HG03457 (cell line): ENCODE results near the gene AQP5.

Experiments
- ATAC-seq: cut with Tn5 transposase; IDR thresholded peaks from one replicate; pipeline ENCODE4 v1.9.1; 2021; ENCODE audit warnings: moderate number of reproducible peaks; ENCODE audit not compliant: unreplicated experiment

Gene AQP5

DNA sequence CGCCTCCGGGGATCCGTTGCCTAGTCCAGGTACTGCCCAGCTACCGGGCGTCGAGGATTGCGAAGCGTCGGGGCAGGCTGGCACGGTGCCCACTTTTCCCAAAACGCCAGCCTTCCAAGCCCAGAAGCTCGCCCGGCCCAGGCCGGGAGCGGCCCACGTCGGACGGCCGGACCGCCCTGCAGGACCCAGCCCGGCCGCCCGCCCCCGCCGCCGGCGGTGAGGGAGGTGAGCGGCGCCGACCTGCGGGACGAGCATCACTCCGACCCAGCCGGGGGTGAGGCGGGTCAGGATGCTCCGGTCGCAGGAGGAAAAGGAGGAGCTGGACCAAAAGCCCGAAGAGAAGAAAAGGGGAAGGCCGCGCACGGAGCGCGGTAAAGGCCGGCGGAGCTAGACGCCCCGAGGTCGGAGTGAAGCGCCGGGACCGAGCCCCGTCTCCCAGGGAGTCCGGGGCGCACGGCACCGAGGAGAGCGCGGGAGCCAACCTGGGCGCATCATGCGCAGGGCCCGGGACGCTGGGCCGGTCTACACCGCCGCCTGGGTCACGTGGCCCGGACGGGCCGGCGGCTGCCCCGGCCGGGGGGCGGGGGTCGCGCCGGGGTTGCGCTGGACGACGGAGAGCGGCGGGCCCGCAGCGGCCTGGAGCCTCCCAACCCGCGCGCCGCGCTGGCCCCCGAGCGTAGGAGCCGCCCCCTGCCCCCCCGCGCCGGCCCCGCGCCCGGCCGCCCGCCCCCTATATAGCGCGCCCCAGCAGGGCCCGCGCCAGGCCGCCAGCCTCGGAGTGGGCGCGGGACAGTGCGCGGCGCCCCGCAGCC is at the start of gene AQP5:
AQP5 (plus strand) TSS at position 762 of the 812 bp plus-strand sequence. CDS start 146 bp downstream, outside the sequence.
- no peak for ATAC-seq

DNA sequence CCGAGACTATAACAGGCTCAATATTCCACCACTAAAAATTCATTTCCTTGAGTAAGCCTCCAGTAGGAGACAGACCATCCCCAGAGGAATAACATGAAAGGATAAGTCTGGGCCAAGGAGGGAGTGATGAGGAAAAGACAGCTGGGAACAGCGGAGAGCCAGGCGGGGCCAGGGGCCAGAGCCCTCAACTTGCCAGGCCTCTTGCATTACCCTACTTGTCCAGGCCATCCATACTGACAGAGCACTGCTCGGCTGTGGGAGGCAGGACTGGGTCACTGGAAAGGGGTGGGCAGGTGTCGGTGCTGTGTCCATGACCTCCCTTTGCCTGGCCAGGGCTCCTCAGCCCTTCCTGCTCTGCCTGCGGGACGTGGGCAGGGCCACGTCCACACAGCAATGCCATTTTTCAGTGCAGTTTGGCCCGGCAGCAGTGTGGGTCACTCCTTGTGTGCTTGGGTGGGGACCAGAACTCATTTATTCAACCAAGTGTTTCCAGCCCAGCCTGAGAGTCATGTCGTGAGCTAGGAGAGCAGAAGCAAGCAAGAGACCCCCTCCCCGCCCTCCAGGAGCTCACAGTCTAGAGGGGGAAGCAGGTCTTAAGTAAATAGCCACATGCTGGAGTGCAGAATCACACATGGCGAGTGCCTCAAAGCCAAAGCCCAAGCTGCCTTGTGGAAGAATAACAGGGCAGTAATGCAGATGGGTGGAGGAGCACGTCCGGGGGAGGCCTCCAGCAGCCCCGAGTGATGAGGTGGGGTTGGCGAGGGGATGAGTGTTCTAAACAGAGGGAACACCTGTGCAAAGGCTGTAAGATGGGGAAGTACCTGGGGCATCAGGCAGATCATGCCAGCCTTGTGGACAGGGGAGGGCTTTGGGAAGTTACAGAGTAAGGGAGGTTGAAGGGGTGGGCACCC is 49.1 kb upstream of the AQP5 start:
- no peak for ATAC-seq

DNA sequence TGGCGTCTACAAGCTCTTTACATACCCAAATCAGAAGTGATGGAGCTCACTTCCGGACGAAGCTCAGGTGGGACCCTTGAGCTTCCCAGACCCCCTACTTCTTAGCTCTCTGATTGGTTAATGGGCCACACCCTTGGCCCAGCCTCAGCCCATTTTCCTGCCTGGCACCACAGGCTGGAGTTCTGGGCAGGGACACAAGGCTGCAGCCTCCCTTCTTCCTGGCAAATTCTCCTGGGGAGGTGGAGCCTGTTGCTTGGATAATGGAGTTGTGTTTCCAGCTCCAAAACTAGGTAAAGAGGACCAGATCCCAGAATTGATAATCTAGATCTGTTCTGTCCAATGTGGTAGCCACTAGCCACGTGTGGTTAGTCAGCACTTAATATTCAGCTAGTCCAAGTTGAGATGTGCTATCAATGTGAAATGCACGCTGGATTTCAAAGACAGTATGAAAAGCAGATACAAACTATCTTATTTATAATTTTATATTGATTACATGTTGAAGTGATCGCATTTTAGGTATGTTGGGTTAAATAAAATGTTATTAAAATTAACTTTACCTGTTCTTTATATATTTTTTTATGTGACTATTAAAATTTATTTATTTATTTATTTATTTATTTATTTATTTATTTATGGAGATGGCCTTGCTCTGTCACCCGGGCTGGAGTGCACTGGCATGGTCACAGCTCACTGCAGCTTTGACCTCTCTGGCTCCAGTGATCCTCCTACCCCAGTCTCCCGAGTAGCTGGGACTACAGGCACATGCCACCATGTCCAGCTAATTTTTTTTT is 45.3 kb upstream of the AQP5 start:
- no peak for ATAC-seq

DNA sequence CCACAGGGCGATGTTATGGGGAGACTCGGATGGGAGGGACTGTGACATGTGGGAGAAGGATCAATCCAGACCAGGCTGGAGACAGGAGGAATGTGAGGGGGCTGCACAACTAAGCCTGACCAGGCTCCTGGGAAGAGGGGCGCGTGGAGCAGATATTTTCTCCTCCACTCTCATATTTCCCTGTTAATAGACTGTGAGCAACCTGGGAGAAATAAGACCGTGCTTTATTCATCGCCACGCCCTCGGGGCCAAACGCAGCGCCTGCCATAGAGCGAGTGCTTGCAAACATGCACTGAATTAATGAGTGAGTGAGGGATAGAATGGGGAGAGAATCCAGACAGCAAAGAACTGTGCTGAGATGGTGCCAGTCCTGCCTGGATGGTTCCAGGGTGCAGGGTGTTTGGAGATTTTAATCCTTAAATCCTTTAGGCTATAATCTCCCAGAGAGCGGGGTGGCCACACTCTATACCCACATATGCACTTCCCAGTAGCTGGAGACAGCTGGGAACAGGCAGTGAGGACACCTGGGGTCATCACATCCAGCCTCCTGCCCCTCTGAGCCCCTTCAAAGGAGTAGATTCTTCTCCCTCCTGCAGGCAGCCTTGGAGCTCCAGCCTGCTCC is 44.4 kb upstream of the AQP5 start:
- no peak for ATAC-seq

DNA sequence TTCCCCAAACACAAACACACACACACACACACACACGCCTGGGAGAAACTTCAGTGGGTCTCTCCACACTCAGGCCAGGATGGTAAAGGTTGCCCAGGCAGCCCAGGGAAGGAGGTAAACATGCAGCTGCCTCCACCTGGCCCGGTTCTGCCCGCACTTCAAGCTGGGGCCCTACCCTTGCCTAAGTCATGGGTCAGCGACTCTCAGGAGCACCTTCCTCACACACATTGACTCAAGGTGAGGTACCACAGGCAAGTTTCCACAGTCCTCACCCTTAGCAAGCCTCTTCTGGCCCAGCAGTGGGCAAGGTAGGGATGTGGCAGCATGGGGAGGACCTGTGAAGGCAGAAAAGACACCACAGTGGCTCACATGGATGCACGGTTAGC is 43.9 kb upstream of the AQP5 start:
- ATAC-seq, result no peak

DNA sequence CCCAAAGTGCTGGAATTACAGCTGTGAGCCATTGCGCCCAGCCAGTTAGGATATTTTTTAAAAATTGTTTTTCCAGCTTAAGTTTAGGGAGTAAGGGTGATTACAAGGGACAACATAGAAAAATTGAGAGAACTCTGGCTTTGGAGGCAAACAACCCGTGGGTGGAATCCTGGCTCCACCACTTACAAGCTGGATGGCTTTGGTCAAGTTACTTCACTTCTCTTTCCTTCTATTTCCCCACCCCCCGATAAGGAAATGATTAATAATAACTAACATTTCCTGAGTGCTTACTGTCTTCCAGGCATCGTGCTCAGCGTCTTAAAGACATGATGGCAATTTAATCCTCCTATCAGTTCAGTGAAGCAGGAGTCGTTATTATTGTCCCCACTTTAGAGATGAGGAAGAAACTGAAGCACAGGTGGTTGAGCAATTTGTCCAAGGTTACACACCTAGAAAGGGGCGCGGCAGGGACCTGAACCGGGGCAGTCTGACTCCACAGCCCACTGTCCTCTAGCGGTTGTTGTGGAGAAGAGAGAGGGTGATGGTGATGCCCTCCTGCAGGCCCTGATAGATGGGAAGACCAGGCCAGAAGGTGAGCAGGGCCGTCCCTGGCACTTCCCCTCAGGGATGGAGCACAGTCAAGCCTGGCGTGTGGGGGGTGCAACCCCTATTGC is 41.3 kb upstream of the AQP5 start:
- ATAC-seq, result no peak

DNA sequence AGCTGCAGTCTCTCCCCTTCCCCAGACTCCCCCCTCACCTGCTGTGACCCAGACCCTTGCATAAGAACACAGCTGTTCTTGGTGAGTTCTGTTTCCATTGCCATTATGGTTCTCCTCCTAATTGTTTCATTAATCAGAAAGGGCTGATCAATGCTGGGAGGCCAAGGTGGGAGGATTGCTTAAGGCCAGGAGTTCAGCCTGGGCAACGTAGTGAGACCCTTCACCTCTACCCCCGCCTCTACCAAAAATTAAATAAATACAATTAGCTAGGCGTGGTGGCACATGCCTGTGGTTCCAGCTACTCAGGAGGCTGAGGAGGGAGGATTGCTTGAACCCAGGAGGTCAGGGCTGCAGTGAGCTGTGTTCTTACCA is 40.8 kb upstream of the AQP5 start:
- no peak for ATAC-seq

DNA sequence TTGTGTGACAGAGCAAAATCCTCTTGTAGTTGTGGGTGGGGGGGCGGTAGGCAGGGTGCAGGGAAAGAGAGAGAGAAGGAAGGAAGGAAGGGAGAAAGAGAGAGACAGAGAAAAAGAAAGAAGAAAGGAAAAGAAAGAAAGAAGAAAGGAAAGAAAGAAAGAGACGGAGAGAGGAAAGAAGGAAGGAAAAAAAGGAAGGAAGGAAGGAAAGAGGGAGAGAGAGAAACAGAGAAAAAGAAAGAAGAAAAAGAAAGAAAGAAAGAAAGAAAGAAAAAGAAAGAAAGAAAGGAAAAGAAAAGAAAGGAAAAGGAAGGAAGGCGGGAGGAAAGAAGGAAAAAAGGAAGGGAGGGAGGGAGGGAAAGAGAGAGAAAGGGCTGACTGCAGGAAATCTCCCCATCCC is 40.4 kb upstream of the AQP5 start:
- ATAC-seq, result no peak

DNA sequence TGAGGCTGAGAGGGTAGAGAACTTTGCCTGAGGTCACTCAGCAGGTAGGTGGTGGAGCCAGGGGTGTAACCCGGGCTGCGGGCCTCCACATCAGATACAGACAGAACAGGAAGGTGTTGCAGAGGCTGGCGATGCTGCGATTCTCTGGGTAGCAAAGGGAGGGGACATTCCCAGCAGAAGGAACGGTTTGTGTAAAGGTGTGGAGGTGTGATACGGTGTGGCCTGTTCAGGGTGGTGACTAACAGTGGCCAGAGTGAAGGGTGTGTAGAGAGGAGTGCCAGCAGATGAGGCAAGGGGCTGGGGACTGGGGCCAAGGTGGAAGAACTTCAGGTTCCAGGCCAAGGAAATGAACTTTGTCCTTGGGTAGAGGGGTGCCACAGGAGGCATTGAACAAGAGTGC is 39.7 kb upstream of the AQP5 start:
- ATAC-seq, result no peak

DNA sequence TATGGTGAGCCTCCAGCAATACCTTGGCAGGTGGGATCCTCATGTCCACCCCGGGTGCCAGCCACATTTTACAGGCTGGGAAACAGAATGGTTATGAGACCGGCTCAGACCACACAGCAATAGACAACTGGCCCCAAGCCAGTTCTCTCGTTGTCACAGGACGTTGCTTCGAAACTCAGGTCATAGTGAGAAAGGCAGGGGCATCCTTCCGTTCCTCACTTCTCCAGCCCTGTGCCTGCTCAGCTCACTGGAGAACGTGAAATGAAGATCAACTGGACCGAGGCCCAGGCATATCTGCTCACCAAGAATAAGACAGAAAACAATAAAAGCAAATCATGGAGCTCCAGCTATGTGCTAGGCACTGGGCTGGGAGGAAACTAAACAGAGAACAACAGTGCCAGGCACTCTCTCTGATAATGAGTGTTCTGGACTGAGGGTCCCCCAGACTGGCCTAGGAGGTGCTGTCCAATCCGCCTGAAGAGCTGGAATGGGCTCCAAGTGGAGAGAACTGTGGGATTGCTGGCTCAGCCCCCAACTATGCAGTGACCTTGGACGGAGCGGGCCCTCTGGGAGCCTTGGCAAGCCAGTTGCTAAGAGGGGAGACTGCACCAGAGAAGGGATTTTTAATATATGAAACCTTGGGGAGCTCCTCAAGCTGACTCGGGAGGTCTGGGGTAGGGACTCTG is 39.2 kb upstream of the AQP5 start:
- ATAC-seq, result no peak

DNA sequence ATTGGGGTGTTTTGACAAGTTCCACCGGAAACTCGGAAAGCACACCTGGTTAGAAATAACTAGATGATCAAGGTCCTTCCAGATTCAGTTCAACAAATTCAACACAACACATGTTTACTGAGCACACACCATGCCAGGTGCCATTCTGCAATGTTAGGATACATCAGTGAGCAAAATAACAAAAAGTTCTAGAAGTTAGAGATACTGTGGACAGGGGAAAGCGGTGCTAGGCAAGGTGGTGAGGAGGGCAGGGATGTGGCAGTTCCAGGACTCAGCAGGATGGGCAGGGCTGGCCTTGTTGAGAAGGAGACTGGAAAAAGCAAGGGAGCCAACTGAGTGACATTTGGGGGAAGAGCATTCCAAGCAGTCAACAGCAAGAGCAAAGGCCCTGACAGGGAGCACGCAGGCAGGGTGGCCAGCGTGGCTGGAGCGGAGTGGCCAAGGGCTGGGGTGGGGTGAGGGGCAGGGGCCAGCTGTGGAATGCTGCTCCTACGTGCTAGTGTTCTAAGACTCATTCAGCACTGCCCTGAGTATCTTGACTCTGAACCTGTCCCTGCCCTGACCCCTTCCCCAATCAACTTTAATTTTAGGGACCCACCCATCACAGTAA is 38.5 kb upstream of the AQP5 start:
- no peak for ATAC-seq

DNA sequence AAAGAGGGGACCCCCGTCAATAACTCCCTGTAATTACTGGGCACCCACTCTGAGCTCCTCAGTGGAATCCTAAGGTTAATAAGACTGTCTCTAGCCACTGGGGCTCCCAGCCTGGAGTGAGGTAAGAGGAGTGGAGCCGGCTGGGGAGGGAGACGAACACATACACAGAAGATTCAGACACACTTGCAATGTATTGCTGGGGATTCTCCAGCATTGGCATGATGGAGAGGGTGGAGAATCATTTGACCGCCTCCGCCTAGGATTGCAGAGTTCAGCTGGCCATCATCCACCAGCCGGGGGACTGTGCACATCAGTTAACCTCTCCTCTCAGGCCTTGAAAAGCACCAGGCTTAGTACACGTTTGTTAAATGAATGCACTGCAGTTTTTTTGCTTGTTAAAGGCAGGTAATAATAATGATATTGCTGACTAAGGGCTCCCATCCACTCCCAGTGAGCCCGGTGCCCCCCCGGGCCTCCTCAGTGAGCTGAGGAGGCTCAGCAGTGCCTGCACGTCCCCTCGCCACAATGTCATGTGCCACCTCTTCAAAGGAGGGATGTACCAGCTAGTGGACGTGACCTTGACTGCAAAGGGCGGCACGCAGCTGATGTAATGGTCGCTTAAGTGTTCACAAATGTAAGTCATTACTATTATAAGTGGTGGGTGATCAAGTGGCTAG is 37.7 kb upstream of the AQP5 start:
- no peak for ATAC-seq

DNA sequence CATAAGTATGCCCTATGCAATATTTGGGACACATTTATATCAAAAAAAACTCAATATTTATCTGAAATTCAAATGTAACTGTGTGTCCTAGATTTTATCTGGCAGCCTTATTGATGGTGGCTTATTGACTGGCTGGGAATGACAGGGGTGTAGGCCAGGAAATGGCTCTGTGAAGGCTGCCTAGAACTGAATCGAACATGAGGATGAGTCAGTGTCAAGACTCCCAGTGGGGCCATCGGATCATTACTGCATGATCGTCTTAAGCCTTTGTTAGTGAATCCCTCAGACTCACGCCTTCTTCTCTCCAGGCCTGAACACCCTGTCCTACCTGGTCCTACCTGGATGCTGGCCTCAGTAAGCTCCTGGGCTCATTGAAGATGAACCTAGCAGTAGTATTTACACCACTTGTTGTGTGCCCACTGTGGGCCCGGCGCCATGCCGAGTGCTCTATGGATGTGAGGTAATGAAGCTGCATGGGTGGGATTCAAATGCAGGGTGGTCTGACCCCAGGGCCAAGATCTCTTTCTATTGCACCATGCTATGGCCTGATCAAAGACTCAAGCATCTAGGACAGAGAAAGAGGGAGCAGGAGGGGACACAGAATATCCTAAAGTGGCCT is 36.9 kb upstream of the AQP5 start:
- no peak for ATAC-seq

DNA sequence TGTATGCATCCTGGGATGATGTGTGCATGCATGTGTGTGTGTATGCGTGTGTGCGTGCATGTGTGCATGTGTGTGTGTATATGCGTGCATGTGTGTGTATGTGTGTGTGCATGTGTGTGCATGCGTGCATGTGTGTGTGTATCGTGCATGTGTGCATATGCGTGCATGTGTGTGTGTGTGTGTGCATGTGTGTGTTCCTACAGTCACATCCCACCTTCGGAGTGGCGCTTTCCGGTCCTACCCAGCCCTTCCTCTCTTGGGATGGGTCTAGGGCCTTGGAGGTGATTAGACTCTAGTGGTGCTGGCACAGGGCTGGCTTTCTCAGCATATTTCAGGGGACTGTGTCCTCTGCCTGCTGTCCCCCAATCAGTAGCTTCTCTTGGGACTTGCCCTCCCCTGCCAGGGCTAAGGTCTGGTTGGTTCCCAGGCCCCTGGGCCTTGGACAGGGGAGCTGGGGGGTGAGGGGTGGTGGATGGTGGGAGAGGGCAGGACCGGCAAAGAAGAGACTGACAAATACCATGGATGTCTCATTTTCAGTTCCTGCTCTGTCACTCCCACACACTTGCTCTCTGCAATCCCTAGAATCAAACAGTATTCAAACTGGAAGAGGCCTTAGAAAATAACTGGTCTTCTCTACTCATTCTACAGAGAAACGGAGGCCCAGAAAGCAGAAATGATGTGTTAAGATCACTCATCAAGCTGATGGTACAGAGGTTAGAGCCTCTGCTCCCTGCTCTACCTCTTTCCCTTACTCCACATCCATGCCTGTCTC is 36.1 kb upstream of the AQP5 start:
- no peak for ATAC-seq

DNA sequence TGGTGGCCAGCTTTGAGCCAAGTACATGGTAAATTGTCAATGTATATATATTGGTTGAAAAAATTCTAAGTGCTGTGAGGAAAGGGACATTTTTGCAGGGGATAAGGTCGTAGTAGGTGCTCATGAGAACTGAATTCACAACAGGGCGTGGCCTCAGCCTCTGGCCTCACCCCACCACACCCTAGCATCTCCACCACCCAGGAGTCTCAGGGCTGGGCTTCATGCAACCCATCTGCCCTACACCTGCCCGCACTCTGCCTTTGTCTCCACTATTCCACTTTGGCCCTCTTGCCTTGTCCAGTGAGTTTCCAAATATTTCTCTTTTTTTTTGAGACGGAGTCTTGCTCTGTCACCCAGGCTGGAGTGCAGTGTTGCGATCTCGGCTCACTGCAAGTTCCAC is 33.2 kb upstream of the AQP5 start:
- no peak for ATAC-seq

DNA sequence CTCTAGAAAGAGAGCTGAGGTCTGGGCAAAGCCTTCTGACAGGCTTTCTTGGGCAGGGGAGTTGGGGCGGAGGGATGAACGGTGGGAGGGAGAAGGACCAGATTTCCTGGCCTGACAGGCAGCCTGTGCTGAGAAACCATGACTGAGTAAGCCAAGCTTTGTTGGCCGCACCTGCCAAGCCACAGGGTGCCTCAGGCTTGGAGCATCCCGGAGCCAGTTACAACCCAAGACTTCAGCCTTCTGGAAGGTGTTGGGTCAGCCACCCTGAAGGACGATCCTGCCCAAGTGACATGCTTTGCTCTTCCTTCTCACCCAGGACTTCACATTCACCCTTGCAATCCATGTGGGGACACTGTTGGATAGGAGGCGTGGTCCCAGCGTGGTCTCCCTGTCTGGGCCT is 32.1 kb upstream of the AQP5 start:
- ATAC-seq, result no peak

DNA sequence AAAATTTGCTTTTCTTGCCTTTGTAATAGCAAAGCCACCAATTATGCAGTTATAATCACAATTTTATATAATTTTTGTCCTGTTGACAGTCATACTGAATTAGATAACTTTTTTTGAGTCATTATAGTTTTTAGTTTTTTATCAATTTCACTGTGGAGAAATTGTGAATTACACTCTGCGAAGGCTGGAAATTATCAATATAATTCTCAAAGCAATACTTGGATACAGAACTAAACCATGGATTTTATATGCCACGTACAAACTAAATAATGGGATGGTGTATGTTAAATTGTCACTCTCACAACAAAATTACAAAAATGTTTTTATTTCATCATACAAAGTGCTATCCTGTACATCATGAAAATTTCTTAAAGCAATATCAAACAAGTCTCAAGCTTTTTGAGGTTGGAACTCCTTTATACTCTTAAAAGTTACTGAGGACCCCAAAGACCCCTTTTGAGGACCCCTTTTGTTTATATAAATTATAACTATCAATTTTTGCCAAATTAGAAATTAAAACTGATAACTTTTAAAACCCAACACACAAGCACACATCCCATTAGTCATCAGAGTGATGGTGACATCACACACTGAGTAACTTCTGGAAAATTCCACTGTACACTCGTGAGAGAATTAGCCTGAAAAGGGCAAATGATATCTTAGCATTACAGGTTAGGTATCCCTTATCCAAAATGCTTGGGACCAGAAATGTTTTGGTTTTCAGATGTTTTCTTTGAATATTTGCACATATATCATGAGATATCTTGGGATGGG is 31.0 kb upstream of the AQP5 start:
- no peak for ATAC-seq
